ENCODE results near the gene STX2. TPM values are rescaled to one million over a fixed set of nuclear protein-coding genes. Genes with fewer than 3 reads are reported as not detected.

The STX2 gene
- total RNA-seq, 1 experiment from 2014 or later = 37.8 TPM

GRCh38 chr12:130815028-130815741 is 23.9 kb downstream of the STX2 start:
- no peaks in the 10 kb centered on the region for H3K27me3 ChIP-seq (replicated peaks; ENCODE audit: insufficient read depth, low read depth, low read length, poor library complexity)
- no peak for TF ChIP-seq CTCF (conservative IDR thresholded peaks at IDR 0.05; ENCODE audit: low read depth, low read length)
- TF ChIP-seq EZH2 (IDR thresholded peaks at IDR 0.05; ENCODE audit: borderline replicate concordance, low read depth, low read length, poor library complexity, severe bottlenecking) = no peak
- POLR2A ChIA-PET (ENCODE audit: low non-redundant PET) = no interaction called here
- H3K27ac ChIP-seq (ENCODE audit: low read depth, low read length, poor library complexity, severe bottlenecking) = no peak overlapping the region
- no TSS peak for BruUV-seq (replicated peaks)
- H3K4me1 ChIP-seq (ENCODE audit: insufficient read depth, low read length, poor library complexity, severe bottlenecking) = no peaks in the 10 kb centered on the region
- DNase-seq (ENCODE audit: low spot score) = no peak
- H3K4me3 ChIP-seq (ENCODE audit: low read depth, low read length, poor library complexity, severe bottlenecking) = no peak overlapping the region
- H3K36me3 ChIP-seq (ENCODE audit: insufficient read depth, low read length, poor library complexity, severe bottlenecking) = peaks cover 10% of the 10 kb centered on the region
- intact Hi-C loops (cut with micrococcal nuclease; ENCODE audit: unreplicated experiment) = no loop called here
- CTCF ChIA-PET = no interaction called here
- H3K9me3 ChIP-seq (ENCODE audit: low read depth, low read length, poor library complexity, severe bottlenecking) = no peaks in the 10 kb centered on the region

- no peak for DNase-seq (ENCODE audit: low spot score)
- BruUV-seq (replicated peaks) = no TSS peak
These were observed 25.1 kb downstream of the STX2 start for GRCh38 chr12:130813949-130814348.

GRCh38 chr12:130813436-130813835 is 25.6 kb downstream of the STX2 start:
- H3K27ac ChIP-seq (ENCODE audit: low read depth, low read length, poor library complexity, severe bottlenecking) = no peak overlapping the region
- no peak for DNase-seq (ENCODE audit: low spot score)
- no peaks in the 10 kb centered on the region for H3K4me1 ChIP-seq (ENCODE audit: insufficient read depth, low read length, poor library complexity, severe bottlenecking)
- H3K27me3 ChIP-seq (replicated peaks; ENCODE audit: insufficient read depth, low read depth, low read length, poor library complexity) = no peaks in the 10 kb centered on the region
- no peaks in the 10 kb centered on the region for H3K9me3 ChIP-seq (ENCODE audit: low read depth, low read length, poor library complexity, severe bottlenecking)
- BruUV-seq (replicated peaks) = no TSS peak
- CTCF ChIA-PET = no interaction called here
- no peak overlapping the region for H3K4me3 ChIP-seq (ENCODE audit: low read depth, low read length, poor library complexity, severe bottlenecking)
- POLR2A ChIA-PET (ENCODE audit: low non-redundant PET) = no interaction called here
- intact Hi-C loops (cut with micrococcal nuclease; ENCODE audit: unreplicated experiment) = no loop called here
- no peak for TF ChIP-seq EZH2 (IDR thresholded peaks at IDR 0.05; ENCODE audit: borderline replicate concordance, low read depth, low read length, poor library complexity, severe bottlenecking)
- no peak for TF ChIP-seq CTCF (conservative IDR thresholded peaks at IDR 0.05; ENCODE audit: low read depth, low read length)
- H3K36me3 ChIP-seq (ENCODE audit: insufficient read depth, low read length, poor library complexity, severe bottlenecking) = peaks cover 10% of the 10 kb centered on the region

More at GRCh38 chr12:130813949-130814348, 25.1 kb downstream of the STX2 start:
- H3K9me3 ChIP-seq (ENCODE audit: low read depth, low read length, poor library complexity, severe bottlenecking) = no peaks in the 10 kb centered on the region
- intact Hi-C loops (cut with micrococcal nuclease; ENCODE audit: unreplicated experiment) = no loop called here
- peaks cover 10% of the 10 kb centered on the region for H3K36me3 ChIP-seq (ENCODE audit: insufficient read depth, low read length, poor library complexity, severe bottlenecking)
- H3K27me3 ChIP-seq (replicated peaks; ENCODE audit: insufficient read depth, low read depth, low read length, poor library complexity) = no peaks in the 10 kb centered on the region
- no peak overlapping the region for H3K27ac ChIP-seq (ENCODE audit: low read depth, low read length, poor library complexity, severe bottlenecking)
- no peaks in the 10 kb centered on the region for H3K4me1 ChIP-seq (ENCODE audit: insufficient read depth, low read length, poor library complexity, severe bottlenecking)
- H3K4me3 ChIP-seq (ENCODE audit: low read depth, low read length, poor library complexity, severe bottlenecking) = no peak overlapping the region
- POLR2A ChIA-PET (ENCODE audit: low non-redundant PET) = no interaction called here
- CTCF ChIA-PET = no interaction called here
- TF ChIP-seq CTCF (conservative IDR thresholded peaks at IDR 0.05; ENCODE audit: low read depth, low read length) = no peak

Measured in A673 (cell line).